Measurements from ENCODE around the gene CNNM2. TPM values are rescaled to one million over a fixed set of nuclear protein-coding genes. Genes with fewer than 3 reads are reported as not detected.
A peak's percentile ranks its signal among the peaks of the same experiment; 100 is the strongest.

The CNNM2 gene
- 23.5 to 28.0 TPM (median 27.0 TPM) in 3 replicates for total RNA-seq (2021)
- percentile 61 among the genes with signal in this experiment for Bru-seq, nascent RNA
- long read RNA-seq, experiment 1, full-length matches to known transcripts: 49 of 76 reads
- long read RNA-seq, experiment 1, partial matches to known transcripts: 3 of 76 reads
- long read RNA-seq, experiment 1, other reads (novel, unspliced or antisense): 24 of 76 reads
- long read RNA-seq, experiment 2, partial matches to known transcripts: 3 of 31 reads
- long read RNA-seq, experiment 2, other reads (novel, unspliced or antisense): 28 of 31 reads
- long read RNA-seq, experiment 3: 0 reads

DNA sequence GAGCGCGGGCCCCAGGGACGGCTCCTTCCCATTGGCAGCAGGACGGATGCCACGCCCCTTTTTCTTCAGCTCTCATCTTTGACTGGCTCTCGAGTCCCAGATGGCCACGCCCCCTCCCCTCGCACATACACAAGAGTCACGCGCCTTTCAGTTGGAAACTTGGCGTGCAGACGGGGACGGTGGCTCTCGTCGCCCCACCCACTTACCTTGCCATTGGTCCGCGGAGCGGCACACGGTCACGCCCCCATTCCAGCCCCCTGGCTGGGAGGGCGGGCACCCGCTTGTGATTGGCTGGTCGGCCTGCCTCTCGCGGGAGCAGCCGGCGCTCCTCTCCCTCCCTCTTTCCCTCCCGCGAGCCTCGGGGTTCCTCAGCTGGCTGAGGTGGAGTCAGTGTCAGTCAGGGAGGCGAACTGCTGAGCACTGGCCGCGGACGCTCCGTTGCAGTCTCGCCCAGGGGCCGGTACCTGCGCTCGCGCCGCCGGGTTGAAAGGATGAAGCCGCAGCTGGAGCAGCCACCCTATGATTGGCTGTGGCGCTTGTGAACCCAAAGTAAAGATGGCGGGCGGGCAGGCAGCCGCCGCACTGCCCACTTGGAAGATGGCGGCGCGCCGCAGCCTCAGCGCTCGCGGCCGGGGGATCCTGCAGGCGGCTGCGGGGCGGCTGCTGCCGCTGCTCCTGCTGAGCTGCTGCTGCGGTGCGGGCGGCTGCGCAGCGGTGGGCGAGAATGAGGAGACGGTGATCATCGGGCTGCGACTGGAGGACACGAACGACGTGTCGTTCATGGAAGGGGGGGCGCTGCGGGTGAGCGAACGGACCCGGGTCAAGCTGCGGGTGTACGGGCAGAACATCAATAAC lies at the start of gene CNNM2:
TSS of gene CNNM2 (plus strand) at position 333 of the 855 bp plus-strand sequence. CDS start at position 520, 187 bp downstream.
- CTCF ChIA-PET: interaction anchor here (0.6 to 4.9 kb wide), 46 partner anchors 11 to 567 kb away, joined by 3 to 50 read pairs (median 4); partner anchors contain the start of genes ARL3, AS3MT, BORCS7 and INA
- peak; percentile 100 for DNase-seq (ENCODE audit: low spot score)
- POLR2A ChIA-PET: interaction anchor here (0.6 to 1.8 kb wide), 7 partner anchors 49 to 359 kb away, joined by 3 to 7 read pairs (median 4); partner anchors contain the start of genes ARL3, AS3MT and SFXN2
- Mint-ChIP-seq H3K4me3 (peak within 1 kb of the TSS; percentile 86), H3K27ac (peak within 1 kb of the TSS; percentile 88), H3K27me3 (ENCODE audit: low read depth) (peaks cover 18% of the 10 kb centered on the region), H3K36me3 (no peaks in the 10 kb centered on the region), H3K4me1 (peaks cover 43% of the 10 kb centered on the region), H3K9me3 (no peaks in the 10 kb centered on the region)
- ATAC-seq: peak; percentile 90
- TF ChIP-seq ZNF425 (CRISPR knock-in tag; conservative IDR thresholded peaks at IDR 0.05) (no peak), ZNF232 (CRISPR knock-in tag; IDR thresholded peaks at IDR 0.05) (no peak), TEAD1 (CRISPR knock-in tag; IDR thresholded peaks at IDR 0.05) (peak; percentile 63), ZNF671 (CRISPR knock-in tag; IDR thresholded peaks at IDR 0.05) (no peak), ELF4 (CRISPR knock-in tag; IDR thresholded peaks at IDR 0.05; ENCODE audit: low read depth) (no peak; the same call in 1 of the 2 replicates), ZBTB43 (CRISPR knock-in tag; IDR thresholded peaks at IDR 0.05) (0 out of 2 replicates have a peak, but pooled peaks have one; percentile 56), GTF2I (CRISPR knock-in tag; conservative IDR thresholded peaks at IDR 0.05) (no peak), FOXK1 (CRISPR knock-in tag; IDR thresholded peaks at IDR 0.05) (peak; percentile 99), RELA (CRISPR knock-in tag; IDR thresholded peaks at IDR 0.05; ENCODE audit: borderline replicate concordance) (no peak), FOXJ3 (CRISPR knock-in tag; IDR thresholded peaks at IDR 0.05; ENCODE audit: borderline replicate concordance) (no peak), IRF2 (CRISPR knock-in tag; IDR thresholded peaks at IDR 0.05; ENCODE audit: borderline replicate concordance, low read depth) (no peak), E2F1 (CRISPR knock-in tag; IDR thresholded peaks at IDR 0.05) (0 out of 2 replicates have a peak, but pooled peaks have one; percentile 30), ZNF423 (CRISPR knock-in tag; IDR thresholded peaks at IDR 0.05) (no peak), HMGA2 (CRISPR knock-in tag; IDR thresholded peaks at IDR 0.05) (no peak), ZNF281 (CRISPR knock-in tag; IDR thresholded peaks at IDR 0.05) (no peak), ESRRA (CRISPR knock-in tag; IDR thresholded peaks at IDR 0.05; ENCODE audit: borderline replicate concordance) (no peak), ZNF121 (CRISPR knock-in tag; IDR thresholded peaks at IDR 0.05) (no peak), EMX1 (CRISPR knock-in tag; IDR thresholded peaks at IDR 0.05) (no peak), AR (CRISPR knock-in tag; IDR thresholded peaks at IDR 0.05) (no peak), ATF1 (CRISPR knock-in tag; IDR thresholded peaks at IDR 0.05) (no peak)
- TF ChIP-seq, protein P1, sequence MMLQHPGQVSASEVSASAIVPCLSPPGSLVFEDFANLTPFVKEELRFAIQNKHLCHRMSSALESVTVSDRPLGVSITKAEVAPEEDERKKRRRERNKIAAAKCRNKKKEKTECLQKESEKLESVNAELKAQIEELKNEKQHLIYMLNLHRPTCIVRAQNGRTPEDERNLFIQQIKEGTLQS (CRISPR knock-in tag; conservative IDR thresholded peaks at IDR 0.05): no peak
- TF ChIP-seq, protein P2, sequence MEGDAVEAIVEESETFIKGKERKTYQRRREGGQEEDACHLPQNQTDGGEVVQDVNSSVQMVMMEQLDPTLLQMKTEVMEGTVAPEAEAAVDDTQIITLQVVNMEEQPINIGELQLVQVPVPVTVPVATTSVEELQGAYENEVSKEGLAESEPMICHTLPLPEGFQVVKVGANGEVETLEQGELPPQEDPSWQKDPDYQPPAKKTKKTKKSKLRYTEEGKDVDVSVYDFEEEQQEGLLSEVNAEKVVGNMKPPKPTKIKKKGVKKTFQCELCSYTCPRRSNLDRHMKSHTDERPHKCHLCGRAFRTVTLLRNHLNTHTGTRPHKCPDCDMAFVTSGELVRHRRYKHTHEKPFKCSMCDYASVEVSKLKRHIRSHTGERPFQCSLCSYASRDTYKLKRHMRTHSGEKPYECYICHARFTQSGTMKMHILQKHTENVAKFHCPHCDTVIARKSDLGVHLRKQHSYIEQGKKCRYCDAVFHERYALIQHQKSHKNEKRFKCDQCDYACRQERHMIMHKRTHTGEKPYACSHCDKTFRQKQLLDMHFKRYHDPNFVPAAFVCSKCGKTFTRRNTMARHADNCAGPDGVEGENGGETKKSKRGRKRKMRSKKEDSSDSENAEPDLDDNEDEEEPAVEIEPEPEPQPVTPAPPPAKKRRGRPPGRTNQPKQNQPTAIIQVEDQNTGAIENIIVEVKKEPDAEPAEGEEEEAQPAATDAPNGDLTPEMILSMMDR (IDR thresholded peaks at IDR 0.05): no peak
- TF ChIP-seq, protein P3, sequence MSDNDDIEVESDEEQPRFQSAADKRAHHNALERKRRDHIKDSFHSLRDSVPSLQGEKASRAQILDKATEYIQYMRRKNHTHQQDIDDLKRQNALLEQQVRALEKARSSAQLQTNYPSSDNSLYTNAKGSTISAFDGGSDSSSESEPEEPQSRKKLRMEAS (CRISPR knock-in tag; IDR thresholded peaks at IDR 0.05): peak; percentile 95

Data from WTC11 (cell line).